WTC11 (cell line): ENCODE results near the gene KLK11.

Source experiments
- IRF2 ChIP-seq: sonication (generic); formaldehyde crosslinking; IDR thresholded peaks from 2 replicates; pipeline ENCODE4 v1.8.0; 2022; ENCODE audit warnings: low read depth, missing genetic modification reagents, borderline replicate concordance
- SMAD3 ChIP-seq: sonication (generic); formaldehyde crosslinking; IDR thresholded peaks from 2 replicates; pipeline ENCODE4 v1.8.0; 2022; ENCODE audit warnings: missing genetic modification reagents, mild to moderate bottlenecking, borderline replicate concordance
- TF ChIP-seq, protein P1 (sequence below): fragments of 200-600 bp; IDR thresholded peaks from 2 replicates; pipeline ENCODE4 v1.8.0; 2022; ENCODE audit warnings: antibody characterized with exemption

DNA sequence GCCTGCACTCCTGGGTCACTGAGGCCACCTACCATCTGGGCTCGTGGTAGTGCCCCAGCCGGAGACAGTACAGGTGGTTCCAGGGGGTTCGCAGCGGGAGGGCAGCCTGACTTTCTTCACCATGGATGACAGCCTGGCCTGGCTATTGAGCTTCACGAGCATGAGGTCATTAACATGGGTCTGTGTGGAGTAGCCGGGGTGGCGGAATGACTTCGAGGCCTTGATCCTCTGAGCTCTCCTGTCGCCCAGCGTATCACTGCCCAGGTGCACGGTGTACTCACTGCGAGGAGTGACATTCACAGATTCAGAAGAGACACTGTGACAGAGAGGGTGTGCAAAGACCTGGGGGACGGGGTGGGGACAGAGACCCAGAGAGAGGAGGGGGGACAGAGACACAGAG lies 46.2 kb downstream of the KLK11 start:
- TF ChIP-seq SMAD3 (CRISPR knock-in tag): no peak
- TF ChIP-seq IRF2 (CRISPR knock-in tag): no peak
- TF ChIP-seq, protein P1, sequence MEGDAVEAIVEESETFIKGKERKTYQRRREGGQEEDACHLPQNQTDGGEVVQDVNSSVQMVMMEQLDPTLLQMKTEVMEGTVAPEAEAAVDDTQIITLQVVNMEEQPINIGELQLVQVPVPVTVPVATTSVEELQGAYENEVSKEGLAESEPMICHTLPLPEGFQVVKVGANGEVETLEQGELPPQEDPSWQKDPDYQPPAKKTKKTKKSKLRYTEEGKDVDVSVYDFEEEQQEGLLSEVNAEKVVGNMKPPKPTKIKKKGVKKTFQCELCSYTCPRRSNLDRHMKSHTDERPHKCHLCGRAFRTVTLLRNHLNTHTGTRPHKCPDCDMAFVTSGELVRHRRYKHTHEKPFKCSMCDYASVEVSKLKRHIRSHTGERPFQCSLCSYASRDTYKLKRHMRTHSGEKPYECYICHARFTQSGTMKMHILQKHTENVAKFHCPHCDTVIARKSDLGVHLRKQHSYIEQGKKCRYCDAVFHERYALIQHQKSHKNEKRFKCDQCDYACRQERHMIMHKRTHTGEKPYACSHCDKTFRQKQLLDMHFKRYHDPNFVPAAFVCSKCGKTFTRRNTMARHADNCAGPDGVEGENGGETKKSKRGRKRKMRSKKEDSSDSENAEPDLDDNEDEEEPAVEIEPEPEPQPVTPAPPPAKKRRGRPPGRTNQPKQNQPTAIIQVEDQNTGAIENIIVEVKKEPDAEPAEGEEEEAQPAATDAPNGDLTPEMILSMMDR: no peak
